A673 (cell line): ENCODE data around the gene MAMSTR.

ENCODE experiments used
- EZH2 ChIP-seq: fragments of 200-600 bp; sonication (generic); IDR thresholded peaks from 2 replicates; pipeline ENCODE4 v1.6.1; 2017; ENCODE audit warnings: borderline replicate concordance, low read depth, mild to moderate bottlenecking, mixed read lengths, antibody characterized with exemption, low read length; ENCODE audit not compliant: poor library complexity, severe bottlenecking
- TF ChIP-seq, protein P1 (sequence below): fragments of 300-800, 200-600 bp; sonication (generic); conservative IDR thresholded peaks from 2 replicates; pipeline ENCODE4 v1.5.1; 2017; ENCODE audit warnings: low read depth, mild to moderate bottlenecking, antibody characterized with exemption, low read length, moderate library complexity, mixed read lengths

DNA sequence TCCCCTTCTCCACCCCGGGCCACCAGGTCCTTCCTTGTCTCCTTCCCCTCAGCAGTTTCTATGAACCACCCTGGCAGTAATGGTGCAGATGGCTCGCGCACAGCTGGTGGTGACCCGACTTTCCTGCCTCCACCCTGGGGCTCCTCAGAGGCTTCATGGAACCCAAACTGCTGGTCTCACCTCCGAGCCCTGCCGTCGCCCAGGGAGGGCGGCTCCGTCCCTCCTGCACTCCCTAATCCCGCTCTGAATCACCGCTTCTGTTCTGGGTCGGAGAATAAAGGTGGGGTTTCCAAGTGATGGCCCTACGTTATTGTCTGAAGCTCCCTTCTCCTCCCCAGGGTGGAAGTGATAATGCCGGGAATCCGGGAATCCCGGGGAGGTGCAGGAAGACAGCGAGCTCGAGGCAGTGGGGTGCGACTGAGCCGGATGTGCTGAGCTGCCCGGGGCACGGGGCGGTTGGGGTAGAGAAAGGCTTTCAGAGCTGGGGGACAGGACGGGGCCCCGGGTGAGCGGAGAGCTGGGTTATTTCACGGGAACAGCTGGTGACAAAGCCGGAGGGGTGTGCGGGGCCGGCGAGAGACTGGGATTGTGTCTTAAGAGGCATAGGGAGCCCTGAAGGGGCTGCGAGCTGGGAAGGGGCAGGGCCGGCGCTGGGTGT lies 23.0 kb downstream of the MAMSTR start:
- no peak for TF ChIP-seq EZH2
- TF ChIP-seq, protein P1, sequence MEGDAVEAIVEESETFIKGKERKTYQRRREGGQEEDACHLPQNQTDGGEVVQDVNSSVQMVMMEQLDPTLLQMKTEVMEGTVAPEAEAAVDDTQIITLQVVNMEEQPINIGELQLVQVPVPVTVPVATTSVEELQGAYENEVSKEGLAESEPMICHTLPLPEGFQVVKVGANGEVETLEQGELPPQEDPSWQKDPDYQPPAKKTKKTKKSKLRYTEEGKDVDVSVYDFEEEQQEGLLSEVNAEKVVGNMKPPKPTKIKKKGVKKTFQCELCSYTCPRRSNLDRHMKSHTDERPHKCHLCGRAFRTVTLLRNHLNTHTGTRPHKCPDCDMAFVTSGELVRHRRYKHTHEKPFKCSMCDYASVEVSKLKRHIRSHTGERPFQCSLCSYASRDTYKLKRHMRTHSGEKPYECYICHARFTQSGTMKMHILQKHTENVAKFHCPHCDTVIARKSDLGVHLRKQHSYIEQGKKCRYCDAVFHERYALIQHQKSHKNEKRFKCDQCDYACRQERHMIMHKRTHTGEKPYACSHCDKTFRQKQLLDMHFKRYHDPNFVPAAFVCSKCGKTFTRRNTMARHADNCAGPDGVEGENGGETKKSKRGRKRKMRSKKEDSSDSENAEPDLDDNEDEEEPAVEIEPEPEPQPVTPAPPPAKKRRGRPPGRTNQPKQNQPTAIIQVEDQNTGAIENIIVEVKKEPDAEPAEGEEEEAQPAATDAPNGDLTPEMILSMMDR: no peak
